Measurements from ENCODE around the gene VTI1A.

DNA sequence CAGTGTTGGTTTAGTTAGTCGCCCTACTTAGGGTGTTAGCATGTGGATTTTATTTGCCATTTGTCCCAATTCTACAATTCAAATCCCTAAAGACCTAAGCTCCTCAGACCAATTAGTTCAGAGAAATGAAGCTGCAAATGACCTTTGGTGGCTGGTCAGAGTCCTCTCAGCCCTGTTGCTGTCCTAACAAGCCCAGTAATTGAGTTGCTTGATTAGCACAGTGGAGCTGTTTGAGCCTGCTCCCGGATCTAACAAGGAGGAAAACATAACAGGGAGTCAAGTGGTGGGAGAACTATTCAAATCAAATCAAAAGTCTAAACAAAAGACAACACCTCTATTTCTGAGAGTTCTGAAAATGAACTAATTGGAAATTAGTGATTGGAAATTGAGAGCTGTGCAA is 22.4 kb upstream of the VTI1A start:
- TF ChIP-seq POLR2A (IDR thresholded peaks at IDR 0.05; ENCODE audit: low read depth, low read length) (no peak), TAF1 (IDR thresholded peaks at IDR 0.05; ENCODE audit: borderline replicate concordance, low read depth, low read length) (no peak), POLR2AphosphoS5 (IDR thresholded peaks at IDR 0.05; ENCODE audit: low read depth, low read length) (no peak)

All from GM12892 (cell line).